Heart left ventricle (tissue), 13 donors: ENCODE data around the gene MSH5.

Experiments used
- POLR2A ChIP-seq, 2 donors: fragments of 450-650 bp; IDR thresholded peaks; one replicate each; pipeline ENCODE4 v1.6.1; 2017; ENCODE audit warnings: antibody characterized with exemption in 2 of 2, mild to moderate bottlenecking in 2 of 2, moderate library complexity in 2 of 2
- TF ChIP-seq, protein P1 (sequence below), 12 donors: fragments of 200-600 bp; sonication (generic) in 4 of 12; IDR thresholded peaks; one replicate each; pipeline versions ENCODE4 v1.5.0 to v1.8.0; 2018 to 2022; ENCODE audit warnings: antibody characterized with exemption in 12 of 12, mild to moderate bottlenecking in 5 of 12
- donor health status: ischemic (EF 13 %, LVEDD 7.1; RV severe dilation, severe dysfunction).
- donor health status: DM: no; HTN: yes; CAD: no.
- donor health status: DM: no; HTN: no; CAD: no.
- donor health status: ischemic (EF 25% LVEDD 6.9; RV normal size, moderate dysfunction).
- donor health status: ischemic (EF 25% LVEDD 5.7; RV mildly dilated, moderate dysfunction).
- donor health status: ischemic (EF 35%, LVEDD 5.7; RV mildly dilated, moderate dysfunction).
- donor health status: nonischemic (EF 11% LVEDD 7.7; RV severe dilation, severe dysfunction).
- donor health status: DM: yes; HTN: yes; CAD: no.
- donor health status: PGD.
- donor health status: ischemic (EF 29% LVEDD 5.4; RV normal size, mild dysfunction).
- donor health status: nonischemic (EF 23%, LVEDD 6.1; RV moderate dilation, normal function).

DNA sequence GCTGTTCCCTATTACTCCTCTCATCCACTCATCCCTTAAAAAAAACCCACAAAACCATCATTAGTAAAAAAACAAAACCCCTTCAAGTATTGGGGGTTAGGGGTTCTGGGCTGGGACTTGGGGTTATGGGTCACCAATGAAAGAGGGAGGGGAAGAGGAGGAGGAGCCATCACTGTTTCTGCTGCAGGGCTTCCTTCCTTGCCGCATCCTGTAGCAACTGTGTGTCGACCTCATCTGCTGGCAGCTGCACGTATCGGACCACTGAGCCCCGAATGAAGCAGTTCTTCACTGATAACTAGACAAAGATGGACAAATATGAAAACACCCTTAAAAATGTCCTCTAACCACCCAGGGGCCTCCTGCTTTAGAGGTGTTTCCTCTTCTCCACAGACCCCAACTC, 57.8 kb downstream of the MSH5 start:
- TF ChIP-seq, protein P1, sequence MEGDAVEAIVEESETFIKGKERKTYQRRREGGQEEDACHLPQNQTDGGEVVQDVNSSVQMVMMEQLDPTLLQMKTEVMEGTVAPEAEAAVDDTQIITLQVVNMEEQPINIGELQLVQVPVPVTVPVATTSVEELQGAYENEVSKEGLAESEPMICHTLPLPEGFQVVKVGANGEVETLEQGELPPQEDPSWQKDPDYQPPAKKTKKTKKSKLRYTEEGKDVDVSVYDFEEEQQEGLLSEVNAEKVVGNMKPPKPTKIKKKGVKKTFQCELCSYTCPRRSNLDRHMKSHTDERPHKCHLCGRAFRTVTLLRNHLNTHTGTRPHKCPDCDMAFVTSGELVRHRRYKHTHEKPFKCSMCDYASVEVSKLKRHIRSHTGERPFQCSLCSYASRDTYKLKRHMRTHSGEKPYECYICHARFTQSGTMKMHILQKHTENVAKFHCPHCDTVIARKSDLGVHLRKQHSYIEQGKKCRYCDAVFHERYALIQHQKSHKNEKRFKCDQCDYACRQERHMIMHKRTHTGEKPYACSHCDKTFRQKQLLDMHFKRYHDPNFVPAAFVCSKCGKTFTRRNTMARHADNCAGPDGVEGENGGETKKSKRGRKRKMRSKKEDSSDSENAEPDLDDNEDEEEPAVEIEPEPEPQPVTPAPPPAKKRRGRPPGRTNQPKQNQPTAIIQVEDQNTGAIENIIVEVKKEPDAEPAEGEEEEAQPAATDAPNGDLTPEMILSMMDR (IDR thresholded peaks at IDR 0.05): no peak
- TF ChIP-seq POLR2A (IDR thresholded peaks at IDR 0.05): no peak
